GM12865 (cell line): ENCODE data around the gene C6orf118.

Experiments used
- DNase-seq: peaks from one replicate; pipeline ENCODE4 v3.0.0; 2010; ENCODE audit warnings: low read depth
- H3K4me3 ChIP-seq: 2 replicates; pipeline ENCODE4 v1.5.1; 2011; ENCODE audit warnings: mild to moderate bottlenecking, low read depth, low read length, control low read depth
- TF ChIP-seq, protein P1 (sequence below): IDR thresholded peaks from 2 replicates; pipeline ENCODE4 v1.5.1; 2011; ENCODE audit warnings: low read length, control low read depth, low read depth, inconsistent platforms; ENCODE audit not compliant: insufficient read depth; ENCODE audit errors: missing control alignments

C6orf118 gene

GRCh38 chr6:165308926-165309731 lies at the start of gene C6orf118:
Gene C6orf118, minus strand, starts transcription at chr6:165309605. Its CDS starts 19 bp downstream, at chr6:165309586.
- TF ChIP-seq, protein P1, sequence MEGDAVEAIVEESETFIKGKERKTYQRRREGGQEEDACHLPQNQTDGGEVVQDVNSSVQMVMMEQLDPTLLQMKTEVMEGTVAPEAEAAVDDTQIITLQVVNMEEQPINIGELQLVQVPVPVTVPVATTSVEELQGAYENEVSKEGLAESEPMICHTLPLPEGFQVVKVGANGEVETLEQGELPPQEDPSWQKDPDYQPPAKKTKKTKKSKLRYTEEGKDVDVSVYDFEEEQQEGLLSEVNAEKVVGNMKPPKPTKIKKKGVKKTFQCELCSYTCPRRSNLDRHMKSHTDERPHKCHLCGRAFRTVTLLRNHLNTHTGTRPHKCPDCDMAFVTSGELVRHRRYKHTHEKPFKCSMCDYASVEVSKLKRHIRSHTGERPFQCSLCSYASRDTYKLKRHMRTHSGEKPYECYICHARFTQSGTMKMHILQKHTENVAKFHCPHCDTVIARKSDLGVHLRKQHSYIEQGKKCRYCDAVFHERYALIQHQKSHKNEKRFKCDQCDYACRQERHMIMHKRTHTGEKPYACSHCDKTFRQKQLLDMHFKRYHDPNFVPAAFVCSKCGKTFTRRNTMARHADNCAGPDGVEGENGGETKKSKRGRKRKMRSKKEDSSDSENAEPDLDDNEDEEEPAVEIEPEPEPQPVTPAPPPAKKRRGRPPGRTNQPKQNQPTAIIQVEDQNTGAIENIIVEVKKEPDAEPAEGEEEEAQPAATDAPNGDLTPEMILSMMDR = no peak
- no peak within 1 kb of the TSS for H3K4me3 ChIP-seq
- DNase-seq = no peak

DNA sequence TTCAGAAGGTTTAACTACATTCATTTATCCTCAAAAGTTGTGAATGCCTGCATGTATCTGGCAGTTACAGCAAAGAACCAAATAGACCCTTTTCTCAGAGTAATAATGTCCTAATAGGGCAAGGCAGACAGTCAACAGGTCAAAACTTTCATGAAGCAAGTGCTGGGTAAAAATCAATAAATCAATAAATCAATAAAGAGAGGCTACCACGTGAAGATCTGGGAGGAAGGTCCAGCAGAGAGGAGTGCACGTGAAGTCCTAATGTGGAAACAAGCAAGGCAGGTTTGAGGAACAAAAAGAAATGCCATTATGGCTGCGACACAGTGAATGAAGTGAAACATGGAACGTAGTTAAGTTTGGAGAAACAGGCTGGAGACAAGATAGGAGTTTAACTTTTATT lies 36.3 kb upstream of the C6orf118 start:
- H3K4me3 ChIP-seq = no peak overlapping the region
- no peak for DNase-seq
- TF ChIP-seq, protein P1 = no peak

GRCh38 chr6:165340532-165340931 lies 31.1 kb upstream of the C6orf118 start:
- no peak overlapping the region for H3K4me3 ChIP-seq
- no peak for DNase-seq
- TF ChIP-seq, protein P1 = no peak

DNA sequence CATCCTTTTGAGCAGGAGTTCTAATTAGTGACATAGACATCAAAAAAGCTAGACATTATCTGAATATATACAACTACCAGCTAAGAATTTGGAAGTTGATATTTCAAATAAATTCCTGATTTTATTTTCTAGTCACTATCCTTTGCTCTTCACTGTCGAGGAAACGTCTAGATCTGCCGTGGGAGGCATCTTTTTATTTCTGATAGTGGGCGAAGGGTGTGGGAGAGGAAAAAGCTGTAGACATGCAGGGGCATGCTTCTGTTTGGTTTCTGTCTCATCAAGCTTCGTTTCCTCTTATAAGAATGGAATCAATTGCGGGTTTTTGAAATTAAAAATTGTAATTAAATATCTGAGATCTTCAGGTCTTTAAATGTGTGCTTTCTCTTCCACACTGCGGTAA lies 16.2 kb upstream of the C6orf118 start:
- TF ChIP-seq, protein P1 = no peak
- DNase-seq = no peak
- H3K4me3 ChIP-seq = no peak overlapping the region

DNA sequence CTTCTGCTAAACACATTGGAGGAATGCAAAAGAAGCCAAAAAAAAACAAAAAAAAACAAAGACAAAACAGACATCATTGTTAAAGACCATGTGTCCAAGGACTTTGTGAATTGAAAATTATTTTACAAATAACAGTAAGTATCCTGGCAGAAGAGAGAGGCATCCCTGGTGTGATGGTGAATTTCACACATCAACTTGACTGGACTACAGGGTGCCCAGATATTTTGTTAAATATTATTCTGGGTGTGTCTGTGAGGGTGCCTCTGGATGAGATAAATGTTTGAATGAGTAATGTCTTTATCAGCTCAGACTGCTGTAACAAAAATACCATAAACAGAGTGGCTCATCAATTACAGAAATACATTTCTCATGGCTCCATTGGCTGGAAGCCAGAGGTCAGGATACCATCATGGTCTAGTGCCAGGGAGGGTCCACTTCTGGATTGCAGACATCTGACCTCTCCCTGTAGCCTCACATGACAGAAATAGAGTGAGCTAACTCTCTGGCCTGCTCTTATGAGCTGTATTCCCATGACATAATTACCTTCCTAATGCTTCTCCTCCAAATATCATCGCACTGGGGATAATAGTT lies 12.2 kb upstream of the C6orf118 start:
- no peak overlapping the region for H3K4me3 ChIP-seq
- TF ChIP-seq, protein P1 = no peak
- no peak for DNase-seq

- H3K4me3 ChIP-seq = no peak overlapping the region
- TF ChIP-seq, protein P1 = no peak
- no peak for DNase-seq
Measured at GRCh38 chr6:165321150-165321549, 11.7 kb upstream of the C6orf118 start.
